Measurements from ENCODE around the gene PM20D1.

DNA sequence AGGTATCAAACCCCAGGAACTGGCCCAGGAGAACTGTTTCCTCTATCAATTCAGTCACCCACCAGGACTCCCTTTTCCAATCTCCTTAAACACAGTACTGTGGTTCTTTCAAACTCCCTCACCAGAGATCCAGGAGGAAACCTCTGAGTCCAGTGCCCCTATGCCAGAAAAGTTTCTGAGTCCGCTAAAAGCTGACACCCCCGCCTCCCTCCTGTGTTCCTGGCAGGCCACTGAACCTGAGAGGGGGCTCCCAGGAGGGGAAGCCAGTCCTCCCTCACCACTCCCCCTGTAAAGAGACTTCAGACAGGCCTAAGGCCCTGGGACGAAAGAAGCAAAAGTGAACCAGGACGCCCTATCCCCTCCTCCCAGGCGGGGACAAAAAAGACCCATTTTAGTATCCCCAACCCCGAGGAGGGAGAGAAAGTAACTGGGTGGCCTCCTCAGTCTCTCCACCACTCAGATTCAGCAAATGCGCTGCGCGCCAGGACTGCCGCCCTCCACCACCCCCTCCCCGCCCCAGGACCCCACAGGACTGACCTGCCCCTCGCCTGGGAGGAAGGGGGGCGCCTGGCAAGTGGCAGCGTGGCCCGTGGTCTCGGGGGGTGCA, 37.6 kb downstream of the PM20D1 start:
- TF ChIP-seq POLR2A (IDR thresholded peaks at IDR 0.05), result no peak
- TF ChIP-seq, protein P1, sequence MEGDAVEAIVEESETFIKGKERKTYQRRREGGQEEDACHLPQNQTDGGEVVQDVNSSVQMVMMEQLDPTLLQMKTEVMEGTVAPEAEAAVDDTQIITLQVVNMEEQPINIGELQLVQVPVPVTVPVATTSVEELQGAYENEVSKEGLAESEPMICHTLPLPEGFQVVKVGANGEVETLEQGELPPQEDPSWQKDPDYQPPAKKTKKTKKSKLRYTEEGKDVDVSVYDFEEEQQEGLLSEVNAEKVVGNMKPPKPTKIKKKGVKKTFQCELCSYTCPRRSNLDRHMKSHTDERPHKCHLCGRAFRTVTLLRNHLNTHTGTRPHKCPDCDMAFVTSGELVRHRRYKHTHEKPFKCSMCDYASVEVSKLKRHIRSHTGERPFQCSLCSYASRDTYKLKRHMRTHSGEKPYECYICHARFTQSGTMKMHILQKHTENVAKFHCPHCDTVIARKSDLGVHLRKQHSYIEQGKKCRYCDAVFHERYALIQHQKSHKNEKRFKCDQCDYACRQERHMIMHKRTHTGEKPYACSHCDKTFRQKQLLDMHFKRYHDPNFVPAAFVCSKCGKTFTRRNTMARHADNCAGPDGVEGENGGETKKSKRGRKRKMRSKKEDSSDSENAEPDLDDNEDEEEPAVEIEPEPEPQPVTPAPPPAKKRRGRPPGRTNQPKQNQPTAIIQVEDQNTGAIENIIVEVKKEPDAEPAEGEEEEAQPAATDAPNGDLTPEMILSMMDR (IDR thresholded peaks at IDR 0.05), result no peak
- no peak for TF ChIP-seq POLR2AphosphoS5 (IDR thresholded peaks at IDR 0.05)
